ENCODE results near the gene BCDIN3D.
"Not testable (repeated sequence)": the region's sequence is repeated elsewhere in the genome, so short reads cannot be mapped to it uniquely, and the experiment has no call there.

Gene BCDIN3D

DNA sequence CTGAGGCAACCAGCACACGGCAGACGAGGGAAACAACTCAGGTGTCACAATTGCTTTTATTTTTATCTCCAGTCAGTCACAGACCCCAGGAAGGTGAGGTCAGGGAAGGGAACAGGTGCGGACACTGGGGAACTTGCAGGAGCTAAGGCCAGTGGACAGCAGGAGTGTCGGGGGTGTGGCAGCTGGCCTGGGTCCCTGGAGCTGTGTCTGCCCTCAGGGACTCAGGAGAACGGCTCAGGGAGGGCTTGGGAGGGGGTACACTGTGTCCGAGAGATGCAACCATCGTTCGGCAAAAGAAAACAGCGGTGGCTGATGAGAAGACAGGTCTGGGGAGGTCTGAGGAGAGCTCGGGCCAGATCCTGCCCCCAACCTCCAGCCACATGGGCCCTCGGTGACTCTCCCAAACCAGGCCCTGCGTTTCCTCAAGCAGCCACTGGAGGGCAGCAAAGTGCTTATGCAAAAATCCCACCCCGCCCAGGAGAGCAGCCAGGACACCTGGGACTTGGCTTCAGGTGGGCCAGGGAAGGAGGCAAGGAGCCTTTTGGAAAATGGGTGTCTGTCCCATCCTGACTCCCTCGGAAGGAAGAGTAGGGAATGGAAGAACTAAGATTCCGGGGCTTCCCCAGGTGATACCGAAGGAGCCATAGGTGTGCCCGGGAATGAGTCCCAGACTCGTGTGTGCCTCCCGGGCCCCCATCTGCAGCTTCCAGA is 24.1 kb upstream of the BCDIN3D start:
- in situ Hi-C loops (cut with HindIII; ENCODE audit: low pct_ligation_motif_present, low pct_unique_long_range_greater_than_20kb, low sequenced_read_pairs): loop anchor here (25.0 kb wide), 1 partner anchor 195 kb away; the partner anchor contains the start of gene ASIC1
- peak; percentile 73 for DNase-seq

DNA sequence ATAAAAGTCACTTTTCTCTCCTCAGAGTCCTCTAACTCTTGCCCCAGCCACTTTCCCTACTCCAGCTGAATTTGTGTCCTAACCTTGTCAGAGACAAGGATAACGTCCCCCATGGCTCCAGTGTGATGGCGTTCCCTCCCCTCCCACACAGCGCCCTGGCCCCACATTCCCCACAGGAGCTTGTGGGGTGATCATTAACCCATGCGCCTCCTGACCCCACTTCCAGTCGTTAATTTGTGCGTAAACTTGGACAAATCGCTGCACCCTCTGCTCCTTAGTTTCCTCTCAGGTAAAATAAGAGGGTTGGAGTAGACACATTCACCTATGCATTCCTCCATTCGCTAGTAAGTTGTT is 22.9 kb upstream of the BCDIN3D start:
- in situ Hi-C loops (cut with HindIII; ENCODE audit: low pct_ligation_motif_present, low pct_unique_long_range_greater_than_20kb, low sequenced_read_pairs): loop anchor here (25.0 kb wide), 1 partner anchor 197 kb away; the partner anchor contains the start of gene ASIC1
- DNase-seq: no peak

DNA sequence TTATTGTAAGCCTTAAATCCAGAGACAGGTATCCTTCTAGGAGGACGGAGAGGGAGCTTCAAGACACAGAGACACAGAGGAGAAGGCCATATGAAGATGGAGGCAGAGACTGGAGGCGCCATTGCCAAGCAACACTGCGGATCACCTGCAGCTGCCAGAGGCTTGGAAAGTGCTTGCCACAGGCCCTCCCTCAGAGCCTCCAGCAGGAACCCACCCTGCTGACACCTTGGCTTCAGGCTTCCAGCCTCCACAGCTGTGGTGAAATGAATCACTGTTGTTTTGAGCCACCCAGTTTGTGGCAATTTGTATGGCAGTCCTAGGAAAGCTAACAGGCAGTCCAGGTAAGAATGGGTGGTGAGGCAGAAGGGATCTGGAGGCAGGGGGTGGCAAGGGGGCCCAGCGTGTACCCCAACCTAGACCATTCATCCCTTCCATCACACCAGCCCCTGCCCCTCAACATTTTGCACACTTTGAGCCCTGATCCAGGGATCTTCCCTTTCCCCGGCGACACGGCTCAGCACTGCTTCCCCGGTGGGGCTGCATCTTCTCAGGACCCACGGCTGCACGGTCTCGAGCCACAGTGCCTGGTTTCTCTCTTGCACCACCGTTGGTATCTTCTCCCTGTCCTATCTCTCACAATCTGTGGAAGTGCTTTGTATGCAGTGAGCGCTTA is 22.3 kb upstream of the BCDIN3D start:
- in situ Hi-C loops (cut with HindIII; ENCODE audit: low pct_ligation_motif_present, low pct_unique_long_range_greater_than_20kb, low sequenced_read_pairs): loop anchor here (25.0 kb wide), 1 partner anchor 197 kb away; the partner anchor contains the start of gene ASIC1
- DNase-seq: no peak

DNA sequence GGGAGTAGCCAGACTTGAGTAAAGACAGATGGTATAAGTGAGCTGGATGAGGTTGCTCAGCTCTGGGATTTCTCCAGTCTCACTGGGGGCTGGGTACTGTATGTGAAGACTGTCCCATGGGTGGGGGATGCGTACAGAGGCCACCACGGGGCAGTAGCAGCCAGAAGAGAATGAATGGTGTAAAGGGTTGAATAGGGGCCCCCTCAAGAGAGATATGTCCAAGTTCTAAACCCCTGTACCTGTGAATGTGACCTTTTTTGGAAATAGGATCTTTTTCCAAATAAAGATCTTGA is 21.8 kb upstream of the BCDIN3D start:
- in situ Hi-C loops (cut with HindIII; ENCODE audit: low pct_ligation_motif_present, low pct_unique_long_range_greater_than_20kb, low sequenced_read_pairs): loop anchor here (25.0 kb wide), 1 partner anchor 198 kb away; the partner anchor contains the start of gene ASIC1

DNA sequence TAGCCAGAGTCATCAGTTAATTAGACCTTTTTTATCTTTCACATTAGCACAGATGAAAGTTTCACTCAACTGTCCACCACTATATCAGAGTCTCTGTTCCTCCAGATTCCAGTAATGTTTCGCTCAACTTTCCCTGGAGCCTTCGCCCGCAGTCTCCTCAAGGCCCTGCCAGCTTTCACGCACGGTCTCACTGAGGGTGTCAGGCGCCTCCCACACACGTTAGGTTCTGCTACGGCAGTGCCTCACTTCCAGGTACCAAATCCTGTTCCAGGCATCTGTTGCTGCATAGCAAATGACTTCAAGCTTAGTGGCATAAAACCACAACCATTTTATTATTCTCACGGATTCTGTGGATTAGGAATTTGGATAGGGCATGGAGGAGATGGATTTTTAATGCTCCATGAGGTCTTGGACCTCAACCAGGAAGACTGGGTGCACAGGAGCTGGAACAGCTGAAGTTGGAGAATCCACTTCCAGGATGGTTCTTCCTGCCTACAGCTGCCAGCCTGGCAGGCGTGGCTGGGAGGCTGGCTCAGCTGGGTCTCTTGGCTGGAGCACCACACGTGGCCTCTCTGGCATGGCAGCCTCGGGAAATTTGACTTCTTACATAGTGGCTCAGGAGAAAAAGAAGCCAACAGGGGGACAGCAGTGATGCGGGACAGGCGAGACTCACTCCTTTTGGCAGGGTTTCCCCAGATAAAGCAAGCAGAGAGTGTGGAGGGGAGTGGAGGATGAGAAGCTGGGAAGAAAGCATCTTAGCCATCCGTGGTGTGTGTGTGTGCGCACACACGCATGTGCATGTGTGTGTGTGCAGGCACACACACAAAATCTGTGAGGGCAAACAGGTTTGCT is 21.3 kb upstream of the BCDIN3D start:
- in situ Hi-C loops (cut with HindIII; ENCODE audit: low pct_ligation_motif_present, low pct_unique_long_range_greater_than_20kb, low sequenced_read_pairs): loop anchor here (25.0 kb wide), 1 partner anchor 198 kb away; the partner anchor contains the start of gene ASIC1
- DNase-seq: no peak

More for the DNA sequence above, 21.8 kb upstream of the BCDIN3D start:
- no peak for DNase-seq

DNA sequence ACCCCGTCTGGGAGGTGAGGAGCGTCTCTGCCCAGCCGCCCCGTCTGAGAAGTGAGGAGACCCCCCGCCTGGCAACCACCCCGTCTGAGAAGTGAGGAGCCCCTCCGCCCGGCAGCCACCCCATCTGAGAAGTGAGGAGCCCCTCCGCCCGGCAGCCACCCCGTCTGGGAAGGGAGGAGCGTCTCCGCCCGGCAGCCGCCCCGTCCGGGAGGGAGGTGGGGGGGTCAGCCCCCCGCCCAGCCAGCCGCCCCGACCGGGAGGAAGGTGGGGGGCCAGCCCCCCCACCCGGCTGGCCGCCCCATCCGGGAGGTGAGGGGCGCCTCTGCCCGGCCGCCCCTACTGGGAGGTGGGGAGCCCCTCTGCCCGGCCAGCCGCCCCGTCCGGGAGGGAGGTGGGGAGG is 18.0 kb upstream of the BCDIN3D start:
- DNase-seq: not testable (repeated sequence)

DNA sequence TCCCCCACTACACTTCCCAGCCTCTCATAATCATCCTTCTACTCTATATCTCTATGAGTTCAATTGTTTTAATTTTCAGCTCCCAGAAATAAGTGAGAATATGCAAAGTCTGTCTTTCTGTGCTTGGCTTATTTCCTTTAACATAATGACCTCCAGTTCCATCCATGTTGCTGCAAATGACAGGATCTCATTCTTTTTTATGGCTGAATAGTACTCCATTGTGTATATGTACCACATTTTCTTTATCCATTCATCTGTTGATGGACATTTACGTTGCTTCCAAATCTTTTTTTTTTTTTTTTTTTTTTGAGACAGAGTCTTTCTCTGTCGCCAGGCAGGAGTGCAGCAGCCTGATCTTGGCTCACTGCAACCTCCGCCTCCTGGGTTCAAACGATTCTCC is 13.0 kb upstream of the BCDIN3D start:
- in situ Hi-C loops (cut with HindIII; ENCODE audit: low pct_ligation_motif_present, low pct_unique_long_range_greater_than_20kb, low sequenced_read_pairs): loop anchor here (25.0 kb wide), 1 partner anchor 206 kb away; the partner anchor contains the start of gene ASIC1
- DNase-seq: not testable (repeated sequence)

More for the DNA sequence above, 18.0 kb upstream of the BCDIN3D start:
- in situ Hi-C loops (cut with HindIII; ENCODE audit: low pct_ligation_motif_present, low pct_unique_long_range_greater_than_20kb, low sequenced_read_pairs): loop anchor here (25.0 kb wide), 1 partner anchor 201 kb away; the partner anchor contains the start of gene ASIC1

DNA sequence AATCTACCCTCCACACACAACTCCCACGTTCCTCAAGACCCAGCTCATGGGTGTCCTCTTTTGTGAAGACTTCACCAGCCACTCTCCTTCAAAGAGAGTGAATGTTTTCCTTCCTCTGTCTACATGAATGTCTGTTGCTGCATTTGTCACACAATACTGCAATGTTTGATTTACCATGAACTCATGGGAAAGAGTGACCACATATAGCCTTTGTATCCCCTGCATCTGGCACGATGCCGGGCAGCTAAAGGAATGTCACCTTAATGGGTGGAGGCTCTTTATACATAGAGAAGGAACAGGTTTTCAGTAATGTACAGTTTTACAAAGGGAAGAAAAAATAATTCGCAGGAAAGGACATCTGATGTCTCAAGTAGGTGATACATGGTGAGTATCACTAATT is 12.1 kb upstream of the BCDIN3D start:
- no peak for DNase-seq
- in situ Hi-C loops (cut with HindIII; ENCODE audit: low pct_ligation_motif_present, low pct_unique_long_range_greater_than_20kb, low sequenced_read_pairs): loop anchor here (25.0 kb wide), 1 partner anchor 207 kb away; the partner anchor contains the start of gene ASIC1

DNA sequence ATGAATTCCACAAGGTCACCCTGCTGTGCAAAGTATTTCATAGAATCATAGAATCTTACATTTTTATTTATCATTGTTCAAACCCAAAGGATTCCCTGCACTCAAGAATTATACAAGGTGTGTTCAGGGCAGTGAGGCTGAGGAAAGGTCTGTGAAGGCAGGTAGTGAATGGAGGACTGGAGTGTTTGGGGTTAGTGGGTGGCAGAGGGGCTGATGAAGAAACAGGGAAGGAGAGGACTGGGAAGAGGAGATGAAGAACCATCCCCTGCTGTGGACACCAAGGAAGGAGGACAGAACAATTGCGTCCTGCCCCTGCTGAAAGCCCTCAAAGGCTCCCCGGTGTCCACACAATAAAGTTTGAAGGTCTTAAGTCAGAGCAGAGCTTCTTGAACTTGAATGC is 10.8 kb upstream of the BCDIN3D start:
- in situ Hi-C loops (cut with HindIII; ENCODE audit: low pct_ligation_motif_present, low pct_unique_long_range_greater_than_20kb, low sequenced_read_pairs): loop anchor here (25.0 kb wide), 1 partner anchor 209 kb away; the partner anchor contains the start of gene ASIC1
- DNase-seq: no peak

DNA sequence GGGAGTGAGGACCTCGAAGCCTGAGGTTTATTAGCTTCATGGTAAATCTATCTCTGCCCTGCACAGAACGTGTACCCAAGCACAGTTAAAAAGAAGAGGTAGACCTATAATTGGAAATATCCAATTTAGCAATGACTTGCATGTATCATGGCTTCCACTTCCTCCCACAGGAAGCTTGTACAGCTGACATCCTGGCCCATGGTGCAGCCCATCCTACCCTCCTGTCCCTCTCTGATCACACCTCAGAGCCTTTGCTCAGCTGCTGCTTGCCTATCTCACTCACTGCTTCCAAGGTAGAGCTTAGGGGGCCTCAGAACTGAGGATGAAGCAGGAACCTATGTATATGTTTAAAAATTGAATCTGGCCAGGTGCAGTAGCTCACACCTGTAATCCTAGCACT is 4.3 kb upstream of the BCDIN3D start:
- DNase-seq: no peak
- in situ Hi-C loops (cut with HindIII; ENCODE audit: low pct_ligation_motif_present, low pct_unique_long_range_greater_than_20kb, low sequenced_read_pairs): no loop called here

DNA sequence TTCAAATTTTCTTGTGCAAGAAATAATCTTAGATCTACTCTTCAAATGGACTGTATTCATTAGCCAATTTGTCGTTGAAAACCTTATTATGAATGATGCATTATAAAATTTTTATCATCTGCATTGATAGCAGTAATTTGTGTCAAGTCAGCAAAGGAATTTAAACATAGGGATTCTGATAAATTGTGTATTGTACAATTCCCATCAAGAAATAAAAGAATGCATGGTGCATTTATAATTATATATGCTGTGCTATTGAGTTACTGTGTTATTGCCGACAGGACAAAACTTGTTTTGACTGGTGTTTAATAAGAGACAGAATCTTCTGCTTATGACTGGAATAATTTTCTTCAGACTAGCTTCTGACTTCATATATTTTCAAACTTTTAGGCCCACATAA is 3.1 kb upstream of the BCDIN3D start:
- in situ Hi-C loops (cut with HindIII; ENCODE audit: low pct_ligation_motif_present, low pct_unique_long_range_greater_than_20kb, low sequenced_read_pairs): no loop called here
- DNase-seq: no peak

DNA sequence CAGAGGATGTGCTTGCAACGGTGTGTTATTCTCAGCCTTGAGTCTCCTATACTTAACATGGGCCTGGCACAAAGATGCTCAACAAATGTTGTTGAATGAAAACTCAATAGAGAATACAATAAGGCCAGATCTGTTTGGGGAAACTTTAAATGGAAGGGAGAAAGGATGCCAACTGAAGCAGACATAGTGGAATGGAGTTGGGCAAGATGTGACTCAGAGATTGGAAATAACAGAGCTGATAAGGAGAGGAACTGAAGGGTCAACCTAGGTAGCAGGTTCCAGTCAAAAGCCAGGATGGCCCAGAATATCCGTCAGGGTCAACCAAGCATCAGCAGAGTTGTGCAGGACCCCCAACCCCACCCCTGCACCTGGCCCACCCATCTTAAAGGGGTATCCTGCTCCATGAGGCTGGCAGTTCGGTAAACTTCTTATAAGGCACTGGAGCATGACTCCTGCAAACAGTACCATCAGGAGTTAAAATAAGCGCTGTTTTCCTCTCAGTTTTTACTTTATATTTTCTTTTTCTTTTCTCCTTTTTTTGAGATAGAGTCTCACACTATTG is 1.1 kb upstream of the BCDIN3D start:
- in situ Hi-C loops (cut with HindIII; ENCODE audit: low pct_ligation_motif_present, low pct_unique_long_range_greater_than_20kb, low sequenced_read_pairs): no loop called here
- no peak for DNase-seq

DNA sequence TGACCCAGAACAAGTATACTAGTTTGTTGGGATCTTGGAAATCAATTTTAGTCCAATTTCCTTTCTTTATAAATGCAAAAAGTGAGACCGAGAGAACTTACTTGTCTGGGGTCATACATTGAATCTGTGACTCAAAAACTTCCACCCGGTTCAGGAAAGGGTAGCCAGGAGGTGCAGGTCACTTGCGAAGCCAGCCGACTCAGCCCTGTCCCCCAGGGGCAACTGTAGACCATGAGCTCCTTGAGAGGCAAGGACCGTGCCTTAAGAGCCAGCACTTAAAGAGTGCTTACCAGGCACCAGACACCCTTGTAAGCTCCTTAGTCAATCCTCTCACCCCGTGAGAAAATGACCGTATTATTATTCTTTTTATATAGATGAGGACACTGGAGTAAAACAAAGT is 505 bp upstream of the BCDIN3D start:
- in situ Hi-C loops (cut with HindIII; ENCODE audit: low pct_ligation_motif_present, low pct_unique_long_range_greater_than_20kb, low sequenced_read_pairs): no loop called here
- no peak for DNase-seq

DNA sequence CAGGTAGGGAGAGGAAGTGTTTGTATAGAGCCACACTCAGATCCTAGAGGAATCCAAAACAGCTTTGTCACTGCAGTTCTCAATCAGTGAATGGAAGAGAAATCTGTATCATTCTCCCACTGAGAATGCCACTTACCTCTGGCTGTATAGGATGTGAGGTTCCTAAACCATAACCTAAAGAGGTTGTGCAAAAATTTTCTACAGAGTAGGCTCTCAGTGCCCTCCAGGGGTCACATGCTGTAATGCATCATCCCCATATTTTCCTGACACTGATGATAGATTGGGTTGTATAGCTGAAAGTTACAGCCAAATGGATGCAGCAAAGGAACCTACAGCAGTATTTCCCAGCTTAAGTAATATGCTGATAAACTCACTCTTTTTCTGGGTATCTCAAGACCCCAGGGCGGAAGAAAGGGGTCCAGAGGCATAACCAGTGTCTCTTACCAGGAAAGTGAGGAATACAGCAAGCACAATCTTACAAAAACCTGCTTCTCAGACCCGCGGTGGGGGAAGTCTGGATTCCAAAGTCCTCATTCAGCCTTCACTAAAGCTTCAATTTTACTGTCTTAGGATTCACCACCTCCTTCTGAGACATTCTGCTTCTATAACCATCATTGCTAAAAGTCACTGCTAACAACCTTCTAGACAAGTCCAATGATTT is 3.8 kb downstream of the BCDIN3D start:
- in situ Hi-C loops (cut with HindIII; ENCODE audit: low pct_ligation_motif_present, low pct_unique_long_range_greater_than_20kb, low sequenced_read_pairs): loop anchor here (10.0 kb wide), 1 partner anchor 74 kb away; no protein-coding TSS in a partner anchor
- peak; percentile 64 for DNase-seq

DNA sequence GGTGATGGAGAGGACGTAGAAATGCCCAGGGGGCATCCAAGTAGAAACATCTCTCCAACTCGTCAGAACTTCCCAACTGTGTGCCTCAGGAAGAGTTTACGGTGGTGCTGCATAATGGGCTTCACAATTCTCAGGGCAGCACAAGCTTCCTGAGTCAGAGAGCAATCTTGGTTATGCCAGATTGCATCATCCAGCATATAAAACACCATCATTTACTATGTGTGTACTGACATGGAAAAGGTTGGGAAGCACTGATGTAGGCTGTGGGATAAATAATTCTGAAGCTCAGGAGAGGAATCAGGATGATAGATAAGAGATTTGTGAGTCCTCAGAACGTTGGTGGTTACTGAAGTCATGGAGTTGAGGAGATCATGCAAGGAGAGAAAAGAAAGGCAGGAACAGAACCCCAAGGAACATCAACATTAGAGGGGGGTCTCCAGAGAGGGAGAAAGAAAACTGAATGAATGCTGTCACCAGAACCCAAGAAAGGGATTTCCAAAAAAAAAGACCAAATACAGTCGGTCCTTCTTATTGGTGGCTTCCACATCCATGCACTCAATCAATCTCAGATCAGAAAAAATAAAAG is 10.0 kb downstream of the BCDIN3D start:
- peak; percentile 35 for DNase-seq
- in situ Hi-C loops (cut with HindIII; ENCODE audit: low pct_ligation_motif_present, low pct_unique_long_range_greater_than_20kb, low sequenced_read_pairs): loop anchor here (10.0 kb wide), 1 partner anchor 68 kb away; no protein-coding TSS in a partner anchor

DNA sequence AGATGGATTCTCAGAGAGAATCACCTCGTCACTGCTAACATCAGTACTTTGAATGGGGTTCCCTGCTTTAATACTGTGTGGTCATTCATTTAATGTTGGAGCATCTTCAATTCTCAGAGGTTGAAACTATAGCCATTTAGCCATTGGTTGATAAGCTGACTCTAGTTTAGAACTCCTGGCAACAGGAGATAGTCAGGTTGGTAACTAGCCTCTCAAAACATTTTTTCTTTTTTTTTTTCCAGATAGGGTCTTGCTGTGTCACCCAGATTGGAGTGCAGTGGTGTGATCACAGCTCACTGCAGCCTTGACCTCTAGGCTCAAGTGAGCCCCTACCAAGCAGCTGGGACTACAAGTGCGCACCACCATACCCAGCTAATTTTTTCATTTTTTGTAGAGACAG is 11.2 kb downstream of the BCDIN3D start:
- no peak for DNase-seq
- in situ Hi-C loops (cut with HindIII; ENCODE audit: low pct_ligation_motif_present, low pct_unique_long_range_greater_than_20kb, low sequenced_read_pairs): loop anchor here (10.0 kb wide), 1 partner anchor 67 kb away; no protein-coding TSS in a partner anchor
